Choroid plexus epithelial cell (primary cell): ENCODE results near the gene COL11A2.
A peak's percentile ranks its signal among the peaks of the same experiment; 100 is the strongest.

Source experiments
- DNase-seq: peaks from one replicate; pipeline ENCODE4 v3.0.0-alpha.2; 2010; ENCODE audit warnings: low read depth
- H3K4me3 ChIP-seq: 2 replicates; pipeline ENCODE4 v1.5.1; 2011; ENCODE audit warnings: low read depth, mild to moderate bottlenecking, control low read depth, low read length, moderate library complexity
- CTCF ChIP-seq: conservative IDR thresholded peaks from 2 replicates; pipeline ENCODE4 v1.5.1; 2011; ENCODE audit warnings: low read depth, mild to moderate bottlenecking, control low read depth, inconsistent platforms, low read length, moderate library complexity

COL11A2 gene

GRCh38 chr6:33198159-33198852, 6.0 kb upstream of the COL11A2 start:
- no peak overlapping the region for H3K4me3 ChIP-seq

GRCh38 chr6:33197431-33198048, 5.3 kb upstream of the COL11A2 start:
- peak; percentile 81 for DNase-seq

More at GRCh38 chr6:33198159-33198852, 6.0 kb upstream of the COL11A2 start:
- no peak for TF ChIP-seq CTCF
- DNase-seq = no peak

DNA sequence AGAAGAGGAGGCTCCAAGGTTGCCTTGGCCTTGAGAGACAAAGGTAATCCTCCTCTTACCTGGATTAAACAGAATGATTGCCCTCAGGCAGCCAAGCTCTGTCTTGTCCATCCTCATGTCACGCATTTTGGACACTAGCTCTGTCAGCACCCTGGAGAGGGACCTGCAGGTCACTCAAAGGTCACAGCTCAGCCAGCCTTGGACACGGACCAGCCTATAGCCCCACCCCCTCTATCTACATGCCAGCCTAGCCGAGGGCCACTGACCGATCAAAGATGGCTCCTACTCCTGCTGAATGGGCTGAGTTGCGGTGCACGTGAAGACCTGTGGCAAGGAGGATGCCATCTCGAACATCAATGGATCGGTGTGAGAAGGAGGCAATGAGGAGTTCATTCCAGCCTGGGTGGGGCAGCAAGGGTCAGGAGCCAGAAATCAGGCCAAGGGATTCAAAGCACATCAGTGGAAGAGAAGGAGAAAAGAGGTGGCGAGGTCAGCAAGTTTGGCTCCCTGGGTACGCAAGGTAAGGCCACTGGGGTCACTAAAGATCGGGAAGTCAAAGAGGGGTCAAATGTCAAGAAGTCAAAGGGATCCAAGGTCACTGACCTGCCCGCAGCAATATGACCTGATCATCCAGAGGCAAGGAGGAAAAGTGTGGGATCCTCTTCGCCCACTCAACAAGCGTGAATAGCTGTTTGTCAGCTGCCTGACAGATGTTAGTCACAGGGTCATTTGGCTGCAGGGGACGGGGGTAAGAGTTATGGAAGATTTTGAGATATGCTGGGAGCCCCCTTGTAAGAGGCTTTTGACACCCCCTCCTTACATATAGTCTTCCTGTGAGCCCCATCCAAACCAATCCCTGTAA, 3.3 kb upstream of the COL11A2 start:
- no peak overlapping the region for H3K4me3 ChIP-seq
- no peak for DNase-seq
- TF ChIP-seq CTCF = no peak

More at GRCh38 chr6:33197431-33198048, 5.3 kb upstream of the COL11A2 start:
- peak; percentile 83 for TF ChIP-seq CTCF
- no peak overlapping the region for H3K4me3 ChIP-seq

DNA sequence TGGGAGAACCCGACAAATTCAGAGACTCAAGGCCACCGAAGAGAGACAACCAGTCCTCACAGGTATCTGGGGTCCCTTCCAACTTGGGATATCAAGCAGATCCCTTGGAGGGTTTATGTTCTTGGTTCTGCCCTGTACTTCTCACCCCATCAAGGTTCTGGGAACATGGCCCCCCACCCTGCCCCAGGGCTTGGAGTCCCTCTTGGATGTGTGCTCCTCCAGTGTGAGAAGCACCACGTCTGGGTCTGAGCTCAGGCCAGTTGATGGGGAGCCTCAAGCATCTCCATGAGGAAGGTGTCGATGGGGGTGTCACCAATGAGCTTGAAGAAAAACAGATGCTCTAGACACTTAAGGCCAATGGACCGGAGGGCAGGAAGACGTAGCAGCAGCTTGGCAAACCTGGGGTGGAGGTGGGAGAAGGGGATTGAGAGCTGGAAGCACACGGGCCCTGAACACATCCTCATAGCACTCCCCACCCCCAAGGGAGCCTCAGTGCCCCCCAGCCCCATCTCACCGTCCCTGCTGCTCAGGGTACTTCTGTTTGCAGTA, 2.2 kb upstream of the COL11A2 start:
- DNase-seq = no peak
- no peak for TF ChIP-seq CTCF
- no peak overlapping the region for H3K4me3 ChIP-seq

- H3K4me3 ChIP-seq = no peak overlapping the region
- TF ChIP-seq CTCF = no peak
Measured at GRCh38 chr6:33193619-33194018, 1.4 kb upstream of the COL11A2 start.

GRCh38 chr6:33192671-33193602, 670 bp upstream of the COL11A2 start:
- H3K4me3 ChIP-seq = peak overlapping the region; percentile 44
- no peak for DNase-seq
- no peak for TF ChIP-seq CTCF

More at GRCh38 chr6:33193619-33194018, 1.4 kb upstream of the COL11A2 start:
- no peak for DNase-seq
